ENCODE results near the gene SLC38A4.

GRCh38 chr12:46749322-46749721 lies 76.5 kb downstream of the SLC38A4 start:
- TF ChIP-seq ZBTB7A (IDR thresholded peaks at IDR 0.05; ENCODE audit: low read depth) = no peak
- no peak for TF ChIP-seq RAD21 (IDR thresholded peaks at IDR 0.05; ENCODE audit: low read depth)
- no peak for TF ChIP-seq YY1 (IDR thresholded peaks at IDR 0.05; ENCODE audit: low read depth)
- TF ChIP-seq, protein P1, sequence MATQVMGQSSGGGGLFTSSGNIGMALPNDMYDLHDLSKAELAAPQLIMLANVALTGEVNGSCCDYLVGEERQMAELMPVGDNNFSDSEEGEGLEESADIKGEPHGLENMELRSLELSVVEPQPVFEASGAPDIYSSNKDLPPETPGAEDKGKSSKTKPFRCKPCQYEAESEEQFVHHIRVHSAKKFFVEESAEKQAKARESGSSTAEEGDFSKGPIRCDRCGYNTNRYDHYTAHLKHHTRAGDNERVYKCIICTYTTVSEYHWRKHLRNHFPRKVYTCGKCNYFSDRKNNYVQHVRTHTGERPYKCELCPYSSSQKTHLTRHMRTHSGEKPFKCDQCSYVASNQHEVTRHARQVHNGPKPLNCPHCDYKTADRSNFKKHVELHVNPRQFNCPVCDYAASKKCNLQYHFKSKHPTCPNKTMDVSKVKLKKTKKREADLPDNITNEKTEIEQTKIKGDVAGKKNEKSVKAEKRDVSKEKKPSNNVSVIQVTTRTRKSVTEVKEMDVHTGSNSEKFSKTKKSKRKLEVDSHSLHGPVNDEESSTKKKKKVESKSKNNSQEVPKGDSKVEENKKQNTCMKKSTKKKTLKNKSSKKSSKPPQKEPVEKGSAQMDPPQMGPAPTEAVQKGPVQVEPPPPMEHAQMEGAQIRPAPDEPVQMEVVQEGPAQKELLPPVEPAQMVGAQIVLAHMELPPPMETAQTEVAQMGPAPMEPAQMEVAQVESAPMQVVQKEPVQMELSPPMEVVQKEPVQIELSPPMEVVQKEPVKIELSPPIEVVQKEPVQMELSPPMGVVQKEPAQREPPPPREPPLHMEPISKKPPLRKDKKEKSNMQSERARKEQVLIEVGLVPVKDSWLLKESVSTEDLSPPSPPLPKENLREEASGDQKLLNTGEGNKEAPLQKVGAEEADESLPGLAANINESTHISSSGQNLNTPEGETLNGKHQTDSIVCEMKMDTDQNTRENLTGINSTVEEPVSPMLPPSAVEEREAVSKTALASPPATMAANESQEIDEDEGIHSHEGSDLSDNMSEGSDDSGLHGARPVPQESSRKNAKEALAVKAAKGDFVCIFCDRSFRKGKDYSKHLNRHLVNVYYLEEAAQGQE (IDR thresholded peaks at IDR 0.05; ENCODE audit: low read depth) = no peak
- no peak for TF ChIP-seq TEAD4 (IDR thresholded peaks at IDR 0.05)
- TF ChIP-seq EP300 (IDR thresholded peaks at IDR 0.05; ENCODE audit: borderline replicate concordance) = no peak
- TF ChIP-seq, protein P2, sequence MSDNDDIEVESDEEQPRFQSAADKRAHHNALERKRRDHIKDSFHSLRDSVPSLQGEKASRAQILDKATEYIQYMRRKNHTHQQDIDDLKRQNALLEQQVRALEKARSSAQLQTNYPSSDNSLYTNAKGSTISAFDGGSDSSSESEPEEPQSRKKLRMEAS (IDR thresholded peaks at IDR 0.05) = no peak
- no peak for TF ChIP-seq CEBPB (IDR thresholded peaks at IDR 0.05)
- no peak for TF ChIP-seq TCF12 (IDR thresholded peaks at IDR 0.05; ENCODE audit: low read depth)
- TF ChIP-seq CREB1 (IDR thresholded peaks at IDR 0.05; ENCODE audit: low read depth) = no peak
- TF ChIP-seq EGR1 (IDR thresholded peaks at IDR 0.05) = no peak
- TF ChIP-seq TAF1 (IDR thresholded peaks at IDR 0.05; ENCODE audit: low read depth) = no peak

All from Ishikawa (cell line).